Peyer's patch (tissue), 4 donors: ENCODE results near the gene EDEM2. TPM values are rescaled to one million over a fixed set of nuclear protein-coding genes. Genes with fewer than 3 reads are reported as not detected.
"Not testable (repeated sequence)": the region's sequence is repeated elsewhere in the genome, so short reads cannot be mapped to it uniquely, and the experiment has no call there.

ENCODE experiments used
- DNase-seq, 3 donors: peaks; one replicate each; pipeline ENCODE4 v3.0.0-alpha.2; 2017 to 2019
- H3K27ac ChIP-seq, 4 donors: fragments of 200-600 bp; sonication (generic); one replicate each; pipeline ENCODE4 v1.5.1; 2016 to 2019
- H3K27me3 ChIP-seq, 2 donors: fragments of 200-600 bp; sonication (generic); one replicate each; pipeline ENCODE4 v1.5.1; 2019
- H3K36me3 ChIP-seq, 3 donors: fragments of 200-600 bp; sonication (generic); one replicate each; pipeline ENCODE4 v1.5.1; 2016 to 2019
- H3K4me1 ChIP-seq, 4 donors: fragments of 200-600 bp; sonication (generic); one replicate each; pipeline ENCODE4 v1.5.1; 2016 to 2019
- H3K4me3 ChIP-seq, 4 donors: fragments of 200-600 bp; sonication (generic); 1 replicate in 3 of 4; 2 replicates in 1 of 4; pipeline ENCODE4 v1.5.1; 2016 to 2019; ENCODE audit warnings: mild to moderate bottlenecking in 1 of 4
- H3K9me3 ChIP-seq, 4 donors: fragments of 200-600 bp; sonication (generic); one replicate each; pipeline ENCODE4 v1.5.1; 2016 to 2019; ENCODE audit warnings: mild to moderate bottlenecking in 1 of 4
- POLR2A ChIP-seq, 2 donors: fragments of 450-650 bp; IDR thresholded peaks; one replicate each; pipeline ENCODE4 v1.5.1; 2017; ENCODE audit warnings: antibody characterized with exemption in 2 of 2, mild to moderate bottlenecking in 2 of 2, moderate library complexity in 2 of 2
- total RNA-seq, 4 donors: library from RNA; depleted of rRNA; stranded (reverse); fragments of >200 nt; gene quantifications; one replicate each; pipeline ENCODE4 v1.1.0, GENCODE V29; 2016
- TF ChIP-seq, protein P1 (sequence below), 6 experiments: fragments of 450-650 bp in 4 of 6; fragments of 200-600 bp in 2 of 6; sonication (generic) in 1 of 6; IDR thresholded peaks; one replicate each; pipeline ENCODE4 v1.5.1; 2017 to 2019; ENCODE audit warnings: antibody characterized with exemption in 6 of 6, mild to moderate bottlenecking in 3 of 6, moderate library complexity in 1 of 6

The EDEM2 gene
- total RNA-seq, 4 donors from 2014 or later = 18.2 to 38.3 (median 33.8) TPM

DNA sequence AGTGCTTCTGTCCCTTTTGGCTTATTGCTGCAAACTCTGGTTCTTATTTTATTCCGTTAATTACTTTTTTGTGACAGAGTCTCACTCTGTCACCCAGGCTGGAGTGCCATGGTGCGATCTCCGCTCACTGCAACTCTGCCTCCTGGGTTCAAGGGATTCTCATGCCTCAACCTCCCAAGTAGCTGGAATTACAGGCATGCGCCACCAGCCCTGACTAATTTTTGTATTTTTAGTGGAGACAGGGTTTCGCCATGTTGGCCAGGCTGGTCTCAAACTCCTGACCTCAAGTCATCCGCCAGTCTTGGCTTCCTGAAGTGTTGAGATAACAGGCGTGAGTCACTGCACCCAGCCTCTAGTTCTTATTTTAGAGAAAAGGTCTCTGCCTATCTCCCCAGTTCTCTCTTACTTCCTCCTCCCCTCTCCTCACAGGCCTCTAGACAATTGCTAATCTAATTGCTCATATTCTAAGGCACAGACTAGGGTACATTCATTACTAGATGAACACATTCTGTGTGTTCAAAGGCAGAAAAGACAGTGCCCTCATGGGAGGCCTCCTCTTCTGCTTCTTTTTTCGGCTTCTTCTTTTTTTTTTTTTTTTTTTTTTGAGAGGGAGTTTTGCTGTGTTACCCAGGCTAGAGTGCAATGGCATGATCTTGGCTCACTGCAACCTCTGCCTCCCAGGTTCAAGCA lies 27.0 kb downstream of the EDEM2 start:
- no peak for DNase-seq
- no peaks in the 10 kb centered on the region for H3K27me3 ChIP-seq
- H3K9me3 ChIP-seq = no peaks in the 10 kb centered on the region
- no peak overlapping the region for H3K27ac ChIP-seq
- H3K36me3 ChIP-seq = peaks cover 0 to 88% (median 4%) of the 10 kb centered on the region in 3 donors
- TF ChIP-seq POLR2A (IDR thresholded peaks at IDR 0.05) = no peak
- TF ChIP-seq, protein P1, sequence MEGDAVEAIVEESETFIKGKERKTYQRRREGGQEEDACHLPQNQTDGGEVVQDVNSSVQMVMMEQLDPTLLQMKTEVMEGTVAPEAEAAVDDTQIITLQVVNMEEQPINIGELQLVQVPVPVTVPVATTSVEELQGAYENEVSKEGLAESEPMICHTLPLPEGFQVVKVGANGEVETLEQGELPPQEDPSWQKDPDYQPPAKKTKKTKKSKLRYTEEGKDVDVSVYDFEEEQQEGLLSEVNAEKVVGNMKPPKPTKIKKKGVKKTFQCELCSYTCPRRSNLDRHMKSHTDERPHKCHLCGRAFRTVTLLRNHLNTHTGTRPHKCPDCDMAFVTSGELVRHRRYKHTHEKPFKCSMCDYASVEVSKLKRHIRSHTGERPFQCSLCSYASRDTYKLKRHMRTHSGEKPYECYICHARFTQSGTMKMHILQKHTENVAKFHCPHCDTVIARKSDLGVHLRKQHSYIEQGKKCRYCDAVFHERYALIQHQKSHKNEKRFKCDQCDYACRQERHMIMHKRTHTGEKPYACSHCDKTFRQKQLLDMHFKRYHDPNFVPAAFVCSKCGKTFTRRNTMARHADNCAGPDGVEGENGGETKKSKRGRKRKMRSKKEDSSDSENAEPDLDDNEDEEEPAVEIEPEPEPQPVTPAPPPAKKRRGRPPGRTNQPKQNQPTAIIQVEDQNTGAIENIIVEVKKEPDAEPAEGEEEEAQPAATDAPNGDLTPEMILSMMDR (IDR thresholded peaks at IDR 0.05) = no peak
- no peaks in the 10 kb centered on the region for H3K4me1 ChIP-seq
- H3K4me3 ChIP-seq = no peak overlapping the region

- H3K9me3 ChIP-seq = no peaks in the 10 kb centered on the region
- peaks cover 0 to 78% (median 4%) of the 10 kb centered on the region in 3 donors for H3K36me3 ChIP-seq
- no peak overlapping the region for H3K4me3 ChIP-seq
- H3K4me1 ChIP-seq = no peaks in the 10 kb centered on the region
- H3K27me3 ChIP-seq = no peaks in the 10 kb centered on the region
- TF ChIP-seq POLR2A (IDR thresholded peaks at IDR 0.05) = no peak
- TF ChIP-seq, protein P1 (IDR thresholded peaks at IDR 0.05) = no peak
- no peak for DNase-seq
- H3K27ac ChIP-seq = no peak overlapping the region
Measured at GRCh38 chr20:35117629-35118028, 29.5 kb downstream of the EDEM2 start.

DNA sequence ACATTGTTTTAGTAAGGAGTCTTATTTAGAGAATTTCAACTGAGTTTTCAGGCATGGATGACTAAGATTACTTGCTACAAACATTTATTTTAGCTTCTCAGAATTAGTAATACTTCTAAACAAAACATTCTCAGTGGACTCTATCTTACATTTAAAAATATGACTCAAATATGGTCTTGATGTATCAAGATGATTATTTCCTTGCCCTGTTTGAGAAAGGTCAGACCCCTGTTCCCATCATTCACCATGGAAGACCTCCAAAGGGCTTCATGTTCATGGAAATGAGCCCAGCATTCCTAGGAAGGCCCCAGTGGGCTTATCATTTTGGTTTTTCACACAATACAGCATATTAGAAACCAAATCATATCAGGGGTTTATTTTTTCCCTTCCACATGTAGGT lies 29.9 kb downstream of the EDEM2 start:
- H3K27ac ChIP-seq = no peak overlapping the region
- H3K4me1 ChIP-seq = no peaks in the 10 kb centered on the region
- no peak overlapping the region for H3K4me3 ChIP-seq
- TF ChIP-seq, protein P1 (IDR thresholded peaks at IDR 0.05) = no peak
- TF ChIP-seq POLR2A (IDR thresholded peaks at IDR 0.05) = no peak
- H3K36me3 ChIP-seq = peaks cover 0 to 74% (median 4%) of the 10 kb centered on the region in 3 donors
- H3K27me3 ChIP-seq = no peaks in the 10 kb centered on the region
- no peaks in the 10 kb centered on the region for H3K9me3 ChIP-seq
- no peak for DNase-seq

DNA sequence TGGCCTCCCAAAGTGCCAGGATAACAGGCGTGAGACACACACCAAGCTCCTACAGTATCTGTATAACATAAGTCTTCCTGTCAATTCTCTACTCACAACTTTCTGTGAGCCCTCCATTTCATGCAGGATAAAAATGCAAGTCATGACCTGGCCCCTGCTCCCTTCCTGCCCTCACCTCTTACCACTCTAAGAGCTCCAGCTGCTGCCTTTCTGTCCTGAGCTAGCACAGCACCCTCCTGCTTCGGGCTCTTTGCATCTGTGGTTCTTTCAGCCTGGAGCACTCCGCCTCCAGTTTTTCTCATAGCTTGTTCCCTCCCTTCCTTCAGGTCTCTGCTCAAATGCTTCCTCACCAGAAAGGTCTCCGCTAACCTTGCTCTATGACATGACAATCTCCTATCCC lies 30.9 kb downstream of the EDEM2 start:
- H3K4me3 ChIP-seq = no peak overlapping the region
- no peak overlapping the region for H3K27ac ChIP-seq
- H3K4me1 ChIP-seq = no peaks in the 10 kb centered on the region
- DNase-seq = no peak
- no peak for TF ChIP-seq POLR2A (IDR thresholded peaks at IDR 0.05)
- TF ChIP-seq, protein P1 (IDR thresholded peaks at IDR 0.05) = no peak
- H3K9me3 ChIP-seq = no peaks in the 10 kb centered on the region
- H3K36me3 ChIP-seq = peaks cover 0 to 64% (median 4%) of the 10 kb centered on the region in 3 donors
- H3K27me3 ChIP-seq = no peaks in the 10 kb centered on the region

GRCh38 chr20:35115606-35116005 lies 31.5 kb downstream of the EDEM2 start:
- H3K27me3 ChIP-seq = no peaks in the 10 kb centered on the region
- no peak for DNase-seq
- no peaks in the 10 kb centered on the region for H3K4me1 ChIP-seq
- no peak overlapping the region for H3K27ac ChIP-seq
- H3K4me3 ChIP-seq = no peak overlapping the region
- peaks cover 0 to 58% (median 4%) of the 10 kb centered on the region in 3 donors for H3K36me3 ChIP-seq
- no peaks in the 10 kb centered on the region for H3K9me3 ChIP-seq
- no peak for TF ChIP-seq POLR2A (IDR thresholded peaks at IDR 0.05)

- H3K4me3 ChIP-seq, H3K9me3 ChIP-seq, H3K27ac ChIP-seq, H3K4me1 ChIP-seq, H3K27me3 ChIP-seq, DNase-seq: not testable (repeated sequence)
- peaks cover 0 to 27% (median 0%) of the 10 kb centered on the region in 3 donors for H3K36me3 ChIP-seq
Measured at GRCh38 chr20:35112276-35112675, 34.9 kb downstream of the EDEM2 start.
